ENCODE measurements around the gene ADGRF4.

Gene ADGRF4

GRCh38 chr6:47681201-47681990 is 17.0 kb upstream of the ADGRF4 start:
- DNase-seq (ENCODE audit: low read depth in 2 of 2): no peak

DNA sequence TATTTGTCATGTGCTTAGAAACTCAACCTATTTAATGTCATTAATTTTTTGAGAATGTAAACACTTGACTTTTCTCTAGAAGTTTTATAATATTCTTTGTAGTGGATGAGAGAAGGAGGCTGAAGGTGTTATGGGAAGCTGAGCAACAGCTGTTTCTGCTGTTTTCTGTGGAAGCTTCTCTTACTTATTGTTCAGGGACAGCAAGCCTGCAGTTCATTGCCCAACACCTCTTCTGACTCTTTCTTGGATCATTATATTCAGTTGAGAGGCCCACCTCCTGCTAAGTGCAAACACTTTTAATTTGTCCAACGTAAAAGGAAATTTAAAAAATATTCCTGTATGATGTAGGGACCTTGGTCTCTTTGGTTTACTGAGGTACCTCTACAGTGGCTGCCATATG is 12.0 kb upstream of the ADGRF4 start:
- DNase-seq (ENCODE audit: low read depth in 2 of 2): no peak

- DNase-seq (ENCODE audit: low read depth in 2 of 2): no peak
Measured at GRCh38 chr6:47687432-47687831, 10.9 kb upstream of the ADGRF4 start.

- no peak for DNase-seq (ENCODE audit: low read depth in 2 of 2)
Measured at GRCh38 chr6:47690214-47690613, 8.2 kb upstream of the ADGRF4 start.

DNA sequence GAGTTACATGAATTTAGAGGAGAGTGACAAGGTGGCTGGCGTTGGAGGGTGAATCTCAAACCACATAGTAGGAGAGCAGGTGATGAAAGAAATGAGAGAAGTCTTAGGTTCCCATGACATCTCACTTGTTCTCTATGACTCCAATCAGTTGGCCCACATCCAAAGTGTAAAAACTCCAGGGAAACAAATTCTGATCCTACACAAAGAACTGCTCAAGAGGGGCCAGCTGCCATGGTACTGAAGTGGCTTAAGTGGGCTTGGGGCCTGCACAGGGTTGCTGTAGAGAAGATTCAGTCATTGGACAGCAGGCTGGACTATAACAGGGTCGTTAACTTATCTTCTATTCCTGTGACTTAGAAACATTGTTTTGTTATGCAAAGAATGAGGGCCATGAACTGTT is 7.6 kb upstream of the ADGRF4 start:
- DNase-seq (ENCODE audit: low read depth in 2 of 2): no peak

DNA sequence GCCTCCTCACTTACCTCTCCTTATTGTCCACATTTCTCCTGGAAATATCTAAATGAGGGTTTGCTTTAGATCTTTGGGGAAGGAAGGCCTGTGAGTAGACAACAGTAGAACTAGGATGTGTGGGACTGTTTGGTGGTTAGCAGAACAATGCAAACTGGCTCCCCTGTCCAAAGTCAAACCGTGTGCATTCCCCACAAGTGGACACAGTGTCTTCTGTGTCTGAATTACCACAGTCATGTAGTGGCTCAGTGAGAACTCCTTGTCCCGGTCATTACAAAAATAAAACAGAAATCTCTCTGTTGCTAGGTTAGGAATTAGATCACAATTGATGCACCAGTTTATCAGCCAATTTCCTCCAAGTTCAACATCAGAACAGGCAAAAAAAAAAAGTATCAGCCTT is 455 bp upstream of the ADGRF4 start:
- no peak for DNase-seq (ENCODE audit: low read depth in 2 of 2)

DNA sequence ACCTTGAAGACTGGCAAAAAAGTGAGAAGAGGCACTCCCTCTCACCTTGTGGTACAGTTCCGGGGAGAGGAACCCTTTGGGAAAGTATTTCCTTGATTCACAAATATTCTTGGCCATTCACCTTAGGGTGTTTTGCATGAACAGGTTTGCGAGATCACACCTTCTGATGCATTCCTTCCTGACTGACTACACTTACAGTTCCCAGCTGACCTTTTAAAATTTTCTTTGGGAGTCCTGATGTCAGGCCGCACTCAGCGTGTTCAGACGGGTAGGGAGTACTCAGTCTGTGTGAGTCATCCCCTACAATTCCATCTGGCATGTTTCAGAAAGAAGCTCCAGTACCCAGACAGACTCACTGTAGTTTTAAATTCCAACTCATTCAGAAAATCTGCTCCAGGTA is 1.7 kb downstream of the ADGRF4 start:
- no peak for DNase-seq (ENCODE audit: low read depth in 2 of 2)

DNA sequence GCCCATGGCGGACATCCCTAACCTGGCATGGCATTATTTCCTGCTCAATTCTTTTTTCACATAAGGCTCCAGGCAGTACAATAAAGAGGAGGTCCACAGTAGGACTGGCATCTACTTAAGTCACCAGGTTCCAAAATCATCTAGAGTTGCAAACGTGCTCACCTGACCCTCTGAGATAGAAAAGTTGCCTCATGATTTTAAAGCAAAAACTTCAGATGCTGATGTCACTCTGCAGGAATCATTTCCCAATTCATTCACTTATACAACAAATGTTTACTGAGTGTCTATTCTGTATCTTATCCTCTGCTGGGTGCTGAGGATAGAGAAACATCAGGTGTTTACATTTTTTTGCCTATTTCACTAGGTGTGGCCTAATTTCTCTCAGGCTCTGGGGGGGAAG is 2.2 kb downstream of the ADGRF4 start:
- no peak for DNase-seq (ENCODE audit: low read depth in 2 of 2)

GRCh38 chr6:47701363-47701762 is 3.0 kb downstream of the ADGRF4 start:
- DNase-seq (ENCODE audit: low read depth in 2 of 2): no peak

DNA sequence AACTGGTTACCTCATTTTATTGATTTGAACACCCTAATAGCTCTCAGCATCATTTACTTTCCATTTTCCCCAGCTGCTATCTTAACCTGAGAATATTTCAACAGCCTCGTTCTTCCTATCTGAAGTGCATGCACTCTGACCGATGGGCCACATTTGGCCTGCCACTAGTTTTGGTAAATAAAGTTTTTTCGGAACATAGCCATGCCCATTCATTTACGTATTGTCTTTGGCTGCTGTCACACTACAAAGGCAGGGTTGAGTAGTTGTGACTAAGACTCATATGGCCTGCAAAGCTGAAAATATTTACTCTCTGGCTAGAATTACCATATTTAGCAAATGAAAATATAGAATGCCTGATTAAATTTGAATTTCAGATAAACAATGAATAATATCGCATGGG is 10.8 kb downstream of the ADGRF4 start:
- no peak for DNase-seq (ENCODE audit: low read depth in 2 of 2)

DNA sequence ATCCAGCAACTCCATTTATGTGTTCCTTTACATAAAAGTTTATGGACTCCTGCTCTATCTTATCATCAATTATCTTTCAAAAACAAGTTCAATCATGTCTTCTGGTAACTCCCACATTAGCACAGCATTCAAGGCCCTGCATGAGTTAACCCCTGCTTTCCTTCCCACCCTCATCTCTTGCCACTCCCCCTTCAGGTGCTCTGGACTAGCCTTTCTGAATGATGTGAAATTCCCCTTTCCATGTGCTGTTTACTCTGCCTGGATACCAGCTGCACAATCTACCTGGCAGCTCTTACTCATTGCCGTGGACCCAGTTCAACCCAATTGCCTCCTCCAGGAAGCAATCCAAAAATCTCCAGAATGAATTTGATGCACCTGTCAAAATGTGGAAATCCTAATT is 11.9 kb downstream of the ADGRF4 start:
- DNase-seq (ENCODE audit: low read depth in 2 of 2): no peak

- no peak for DNase-seq (ENCODE audit: low read depth in 2 of 2)
Measured at GRCh38 chr6:47713200-47713599, 14.8 kb downstream of the ADGRF4 start.

DNA sequence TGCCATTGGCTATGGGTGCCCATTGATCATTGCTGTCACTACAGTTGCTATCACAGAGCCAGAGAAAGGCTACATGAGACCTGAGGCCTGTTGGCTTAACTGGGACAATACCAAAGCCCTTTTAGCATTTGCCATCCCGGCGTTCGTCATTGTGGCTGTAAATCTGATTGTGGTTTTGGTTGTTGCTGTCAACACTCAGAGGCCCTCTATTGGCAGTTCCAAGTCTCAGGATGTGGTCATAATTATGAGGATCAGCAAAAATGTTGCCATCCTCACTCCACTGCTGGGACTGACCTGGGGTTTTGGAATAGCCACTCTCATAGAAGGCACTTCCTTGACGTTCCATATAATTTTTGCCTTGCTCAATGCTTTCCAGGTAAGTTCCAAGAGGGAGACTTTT is 16.4 kb downstream of the ADGRF4 start:
- DNase-seq (ENCODE audit: low read depth in 2 of 2): no peak

GRCh38 chr6:47715782-47716181 is 17.4 kb downstream of the ADGRF4 start:
- DNase-seq (ENCODE audit: low read depth in 2 of 2): no peak

- no peak for DNase-seq (ENCODE audit: low read depth in 2 of 2)
Measured at GRCh38 chr6:47716207-47716606, 17.8 kb downstream of the ADGRF4 start.

DNA sequence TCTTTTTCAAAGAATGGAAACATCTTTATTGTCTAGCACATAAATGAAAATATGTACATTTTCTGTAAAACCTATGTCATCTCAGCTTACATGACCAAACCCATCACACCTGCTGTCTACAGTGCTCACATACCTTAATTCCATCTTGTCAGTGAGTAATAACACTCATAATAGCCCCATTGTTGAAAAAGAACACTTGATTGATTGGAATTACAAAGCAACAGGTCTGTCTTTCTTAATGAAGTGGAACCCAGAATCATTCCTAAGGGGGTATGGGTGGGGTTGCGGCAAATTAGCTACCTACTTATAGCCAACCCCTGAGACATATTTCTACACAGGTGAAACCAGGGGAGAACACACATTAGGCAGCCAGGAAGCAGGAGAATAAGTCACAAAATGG is 20.2 kb downstream of the ADGRF4 start:
- DNase-seq (ENCODE audit: low read depth in 2 of 2): no peak

DNA sequence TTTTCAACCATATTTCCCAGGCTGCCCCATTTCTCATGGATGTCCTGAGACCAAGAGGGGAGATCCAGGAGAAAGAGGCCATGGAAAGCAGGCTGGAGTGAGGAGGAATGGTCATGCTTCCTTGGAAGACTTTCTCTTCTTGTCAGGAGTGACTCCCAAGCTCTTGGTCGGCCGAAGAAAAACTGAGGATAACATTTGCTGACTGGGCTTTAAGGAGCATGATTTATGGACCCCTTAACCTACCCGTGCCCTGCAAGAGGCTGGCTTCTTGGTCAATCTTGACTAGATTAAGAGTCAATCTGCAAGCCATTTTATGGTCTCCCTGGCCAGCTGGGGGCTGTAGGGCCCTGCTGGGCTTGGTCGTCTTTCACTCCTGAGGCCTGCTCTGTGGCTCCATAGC is 22.8 kb downstream of the ADGRF4 start:
- DNase-seq (ENCODE audit: low read depth in 2 of 2): no peak

- DNase-seq (ENCODE audit: low read depth in 2 of 2): no peak
Measured at GRCh38 chr6:47722194-47722593, 23.8 kb downstream of the ADGRF4 start.

- DNase-seq (ENCODE audit: low read depth in 2 of 2): no peak
Measured at GRCh38 chr6:47724300-47724699, 25.9 kb downstream of the ADGRF4 start.

DNA sequence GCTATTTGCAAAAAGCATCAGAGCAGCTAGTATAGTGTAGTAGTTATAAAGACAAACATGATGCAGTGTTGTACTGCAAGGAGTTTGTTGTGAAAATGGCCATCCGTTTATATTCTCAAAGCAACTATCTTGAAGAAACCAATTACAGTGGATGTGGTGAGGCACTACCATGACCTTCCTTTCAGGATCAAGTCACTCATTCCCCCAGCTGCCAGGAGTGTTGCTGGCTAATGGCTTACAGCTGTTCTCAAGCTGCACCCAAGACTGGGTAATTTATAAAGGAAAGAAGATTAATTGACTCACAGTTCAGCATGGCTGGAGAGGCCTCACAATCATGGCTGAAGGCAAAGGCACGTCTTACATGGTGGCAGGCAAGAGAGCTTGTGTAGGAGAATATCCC is 29.0 kb downstream of the ADGRF4 start:
- DNase-seq (ENCODE audit: low read depth in 2 of 2): no peak

DNA sequence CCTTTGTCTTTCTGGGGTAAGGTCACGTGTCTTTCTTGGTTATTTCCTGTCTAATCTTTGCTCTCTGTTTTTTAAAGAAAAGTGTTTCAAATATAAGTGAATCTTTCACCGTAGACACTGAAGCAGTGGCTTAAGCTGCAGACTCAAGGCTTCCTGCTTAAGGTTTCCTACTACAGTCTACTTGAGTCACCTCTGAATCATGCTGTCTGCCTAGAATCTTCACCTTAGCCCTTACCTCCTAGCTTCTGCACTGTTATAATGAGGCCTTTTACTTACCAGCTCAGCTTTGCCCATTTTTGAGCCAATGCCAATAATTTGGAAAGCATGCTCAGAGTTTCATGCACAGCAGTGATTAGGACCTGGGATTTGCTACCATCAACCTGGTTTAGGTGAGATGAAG is 30.6 kb downstream of the ADGRF4 start:
- DNase-seq (ENCODE audit: low read depth in 2 of 2): no peak

DNA sequence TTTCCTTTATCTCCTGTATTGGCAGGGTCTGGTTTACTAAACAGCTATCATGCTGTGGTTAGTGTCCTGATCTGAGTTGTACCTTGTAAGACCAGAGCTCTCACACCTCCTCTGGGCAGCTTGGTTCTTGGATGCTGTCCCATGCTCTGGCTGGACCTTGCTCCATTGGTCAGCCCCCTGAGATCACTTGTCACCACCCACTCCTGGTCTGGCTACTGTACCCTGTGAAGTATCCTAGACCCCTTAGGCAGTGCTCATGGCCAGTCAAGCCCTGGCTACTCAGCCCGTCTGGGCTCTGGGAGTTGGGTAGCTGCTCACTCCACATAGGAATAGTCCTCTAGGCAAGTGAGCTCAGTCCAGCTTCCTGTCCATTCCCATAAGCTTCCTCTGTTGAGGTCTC is 31.1 kb downstream of the ADGRF4 start:
- no peak for DNase-seq (ENCODE audit: low read depth in 2 of 2)

DNA sequence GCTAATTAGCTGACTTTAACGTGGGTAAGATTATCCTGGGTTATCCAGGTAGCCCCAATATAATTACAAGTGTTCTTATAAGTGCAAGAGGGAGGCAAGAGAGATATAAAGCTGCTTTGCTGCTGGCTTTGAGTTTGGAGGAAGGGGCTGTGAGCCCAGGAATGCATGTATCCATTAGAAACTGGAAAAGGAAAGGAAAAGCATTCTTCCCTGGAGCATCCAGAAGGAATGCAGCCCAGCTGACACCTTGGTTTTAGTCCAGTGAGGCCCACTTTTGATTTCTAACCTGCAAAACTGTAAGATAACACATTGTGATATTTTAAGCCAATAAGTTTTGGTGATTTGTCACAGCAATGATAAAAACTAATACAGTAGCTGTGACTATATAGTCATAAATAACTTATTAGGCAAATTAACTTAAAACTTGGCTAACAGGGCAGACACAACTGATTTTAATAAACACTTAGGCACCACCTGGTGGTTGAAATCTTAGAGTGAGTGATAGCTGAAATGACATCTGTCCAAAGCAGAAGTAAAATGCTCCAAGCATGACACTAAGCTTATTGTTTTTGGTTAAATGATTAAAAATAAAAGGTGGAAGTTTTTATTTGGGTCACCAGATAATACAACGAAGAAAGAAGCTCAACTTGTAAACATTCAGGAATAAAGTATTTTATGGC is 35.6 kb downstream of the ADGRF4 start:
- DNase-seq (ENCODE audit: low read depth in 2 of 2): no peak

All from stimulated activated CD8-positive, alpha-beta memory T cell treated with anti-CD3 and anti-CD28 coated beads, Interleukin-7, amount 100 ng/mL, for 4 hours (primary cell).